ENCODE data around the gene EPHA8.

GRCh38 chr1:22594396-22594795 lies 31.1 kb downstream of the EPHA8 start:
- TF ChIP-seq CTCF (IDR thresholded peaks at IDR 0.05; ENCODE audit: low read depth, low read length) (no peak), MAX (IDR thresholded peaks at IDR 0.05; ENCODE audit: low read depth, low read length) (no peak)

All from NB4 (cell line).